Measurements from ENCODE around the gene KLHL29.

DNA sequence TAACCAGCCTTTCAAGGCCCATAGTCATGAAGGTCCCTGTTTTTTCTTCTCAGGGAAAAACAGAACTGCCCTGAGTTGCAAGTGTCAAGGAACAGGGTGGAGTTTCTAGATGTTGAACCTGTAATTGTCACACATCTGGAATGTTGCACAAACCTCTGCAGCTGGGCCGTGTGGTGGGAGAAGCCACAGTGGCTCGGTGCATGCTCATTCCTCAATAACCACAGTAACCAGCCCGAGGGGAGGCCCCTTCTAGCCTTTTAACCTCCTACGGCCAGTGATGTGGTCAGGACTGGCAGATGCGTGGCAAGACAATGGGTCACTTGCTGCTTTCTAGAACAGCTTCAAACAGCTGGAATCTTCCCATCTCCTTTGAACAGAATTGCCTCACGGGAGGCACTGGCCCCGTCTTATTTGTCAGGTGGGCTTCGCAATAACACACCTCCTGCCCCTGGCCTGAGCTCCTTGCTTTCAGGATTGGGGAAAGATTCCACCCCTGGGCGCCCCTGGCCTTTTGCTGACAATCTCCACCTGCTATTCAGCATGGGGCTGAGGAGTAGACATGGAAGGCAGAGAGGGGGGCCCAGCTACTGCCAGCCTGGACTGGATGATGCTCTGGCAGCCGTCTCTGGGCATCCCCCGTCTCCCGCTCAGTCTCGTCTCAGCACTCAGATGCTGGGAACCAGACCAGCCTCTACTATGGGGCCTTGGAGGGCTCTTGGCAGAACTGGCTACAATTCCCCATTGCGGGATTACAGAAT lies 102.9 kb downstream of the KLHL29 start:
- TF ChIP-seq, protein P1, sequence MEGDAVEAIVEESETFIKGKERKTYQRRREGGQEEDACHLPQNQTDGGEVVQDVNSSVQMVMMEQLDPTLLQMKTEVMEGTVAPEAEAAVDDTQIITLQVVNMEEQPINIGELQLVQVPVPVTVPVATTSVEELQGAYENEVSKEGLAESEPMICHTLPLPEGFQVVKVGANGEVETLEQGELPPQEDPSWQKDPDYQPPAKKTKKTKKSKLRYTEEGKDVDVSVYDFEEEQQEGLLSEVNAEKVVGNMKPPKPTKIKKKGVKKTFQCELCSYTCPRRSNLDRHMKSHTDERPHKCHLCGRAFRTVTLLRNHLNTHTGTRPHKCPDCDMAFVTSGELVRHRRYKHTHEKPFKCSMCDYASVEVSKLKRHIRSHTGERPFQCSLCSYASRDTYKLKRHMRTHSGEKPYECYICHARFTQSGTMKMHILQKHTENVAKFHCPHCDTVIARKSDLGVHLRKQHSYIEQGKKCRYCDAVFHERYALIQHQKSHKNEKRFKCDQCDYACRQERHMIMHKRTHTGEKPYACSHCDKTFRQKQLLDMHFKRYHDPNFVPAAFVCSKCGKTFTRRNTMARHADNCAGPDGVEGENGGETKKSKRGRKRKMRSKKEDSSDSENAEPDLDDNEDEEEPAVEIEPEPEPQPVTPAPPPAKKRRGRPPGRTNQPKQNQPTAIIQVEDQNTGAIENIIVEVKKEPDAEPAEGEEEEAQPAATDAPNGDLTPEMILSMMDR (IDR thresholded peaks at IDR 0.05; ENCODE audit: low read depth, low read length): no peak
- TF ChIP-seq POLR2A (IDR thresholded peaks at IDR 0.05; ENCODE audit: extremely low read depth, insufficient read length): no peak

Measured in NB4 (cell line).